Fibroblast of peridontal ligament (primary cell): ENCODE measurements around the gene GPATCH2L.

ENCODE experiments used
- DNase-seq: peaks from one replicate; pipeline ENCODE4 v3.0.0-alpha.2; 2010; ENCODE audit errors: extremely low read depth

Gene GPATCH2L

GRCh38 chr14:76151398-76152332 lies at the start of gene GPATCH2L:
GPATCH2L (plus strand) TSS chr14:76151922; CDS start chr14:76154364, 2,442 bp downstream.
- peak; percentile 80 for DNase-seq

- DNase-seq: no peak
Measured at GRCh38 chr14:76104802-76105355, 46.8 kb upstream of the GPATCH2L start.

DNA sequence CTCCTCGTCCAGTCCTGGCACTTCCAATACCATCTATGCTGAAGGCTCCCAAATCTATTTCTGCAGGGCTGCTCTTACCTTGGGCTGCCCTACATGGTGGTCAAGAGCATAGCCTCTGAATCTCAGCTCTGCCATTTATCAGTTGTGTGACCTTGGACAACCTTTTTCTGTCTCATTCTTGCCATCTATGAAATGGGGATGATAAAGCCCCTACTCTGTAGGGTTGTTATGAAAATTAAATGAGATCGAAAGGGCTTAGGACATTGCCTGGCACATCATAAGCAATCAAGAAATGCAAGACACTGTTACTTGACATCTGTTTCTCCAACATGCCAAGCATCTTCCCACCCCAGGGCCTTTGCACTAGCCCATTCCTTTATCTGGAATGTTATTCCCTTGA lies 45.5 kb upstream of the GPATCH2L start:
- no peak for DNase-seq

DNA sequence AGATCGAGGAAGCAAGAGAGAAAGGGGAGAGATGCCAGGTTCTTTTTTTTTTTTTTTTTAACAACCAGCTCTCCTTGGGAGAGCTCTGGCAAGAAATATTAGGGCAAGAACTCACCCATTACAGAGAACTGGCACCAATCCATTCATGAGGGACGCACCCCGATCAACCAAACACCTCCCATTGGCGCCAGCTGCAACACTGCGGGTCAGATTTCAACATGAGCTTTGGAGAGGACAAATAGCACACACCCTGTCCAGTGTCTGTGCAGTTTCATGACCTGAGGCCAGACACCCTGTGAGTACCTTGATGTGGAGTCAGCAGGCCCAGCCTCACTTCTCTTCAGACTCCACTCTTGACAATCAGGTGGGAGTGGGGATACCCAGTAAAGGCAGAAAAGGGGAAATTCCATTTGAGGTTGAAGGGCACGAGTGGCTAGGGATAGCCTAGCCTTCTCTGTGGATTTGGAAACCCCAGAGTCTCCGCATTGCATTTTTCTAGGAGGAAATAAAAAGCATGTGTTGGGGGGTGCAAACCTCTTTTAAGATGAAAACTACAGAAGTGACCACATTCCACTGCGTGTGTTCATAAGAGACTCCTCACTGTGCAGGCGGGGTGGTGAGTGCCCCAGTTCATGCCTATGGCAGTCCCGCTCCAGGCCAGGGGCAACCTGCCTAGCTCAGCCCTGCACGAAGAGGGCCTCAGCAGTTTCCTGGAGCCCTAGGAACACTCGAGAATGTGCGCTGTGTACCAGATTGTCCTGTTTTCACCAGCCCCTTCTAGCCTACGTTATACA lies 42.4 kb upstream of the GPATCH2L start:
- no peak for DNase-seq

DNA sequence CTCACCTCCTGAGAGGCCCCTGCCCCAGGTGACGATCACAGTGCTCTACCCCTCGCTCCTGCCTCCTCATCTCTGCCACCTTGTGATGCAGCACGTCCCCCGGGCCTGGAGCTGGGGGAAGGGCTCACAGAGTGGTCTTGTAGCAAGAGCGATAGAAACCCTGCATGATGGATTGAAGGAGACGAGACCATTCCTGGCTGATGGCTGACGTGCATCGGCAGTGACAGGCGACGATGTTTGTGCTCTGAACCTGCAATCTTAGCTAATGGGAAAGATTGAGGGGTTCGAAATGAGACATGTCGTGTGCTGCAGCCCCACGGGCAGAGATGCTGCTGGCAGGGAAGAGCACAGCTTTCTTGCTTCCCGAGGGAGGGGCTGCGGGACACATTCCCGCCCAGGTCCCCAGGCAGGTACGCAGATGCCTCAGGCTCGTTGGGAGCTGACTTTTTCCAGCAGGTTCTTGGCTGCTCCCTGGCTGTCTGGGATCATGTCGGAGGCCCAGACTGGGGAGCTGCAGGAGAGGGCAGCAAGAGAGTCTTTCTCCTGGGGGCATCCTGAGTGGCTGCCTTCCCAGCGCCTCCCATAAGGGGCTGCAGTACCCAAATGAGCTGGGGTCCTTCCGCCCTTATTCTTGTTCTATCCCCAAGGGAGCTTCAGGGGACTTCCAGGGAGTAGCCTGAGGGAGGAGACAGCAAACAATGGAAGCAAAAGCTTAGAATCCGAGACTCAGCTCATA lies 38.7 kb upstream of the GPATCH2L start:
- DNase-seq: no peak

- DNase-seq: no peak
Measured at GRCh38 chr14:76113691-76114090, 38.0 kb upstream of the GPATCH2L start.

GRCh38 chr14:76115010-76115422 lies 36.7 kb upstream of the GPATCH2L start:
- no peak for DNase-seq

- no peak for DNase-seq
Measured at GRCh38 chr14:76117789-76118484, 33.8 kb upstream of the GPATCH2L start.

DNA sequence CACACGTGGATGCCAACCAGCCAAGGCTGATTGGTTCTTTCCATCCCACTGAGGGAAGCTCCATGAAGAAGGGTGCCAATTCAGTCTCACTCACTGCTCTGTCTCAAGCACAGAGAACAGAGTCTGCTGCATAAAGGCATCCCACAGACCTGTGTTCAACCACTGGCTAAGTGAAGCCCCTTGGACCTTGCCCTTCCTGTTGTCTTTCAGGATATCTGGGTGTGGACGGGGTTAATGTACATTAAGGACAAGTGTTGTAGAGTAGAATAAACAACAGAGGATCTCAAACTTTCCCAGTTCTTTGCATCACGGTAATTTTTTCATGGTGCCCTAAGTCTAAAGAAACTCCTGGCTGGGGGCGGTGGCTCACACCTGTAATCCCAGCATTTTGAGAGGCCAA lies 33.1 kb upstream of the GPATCH2L start:
- DNase-seq: no peak

GRCh38 chr14:76121089-76121748 lies 30.5 kb upstream of the GPATCH2L start:
- no peak for DNase-seq

DNA sequence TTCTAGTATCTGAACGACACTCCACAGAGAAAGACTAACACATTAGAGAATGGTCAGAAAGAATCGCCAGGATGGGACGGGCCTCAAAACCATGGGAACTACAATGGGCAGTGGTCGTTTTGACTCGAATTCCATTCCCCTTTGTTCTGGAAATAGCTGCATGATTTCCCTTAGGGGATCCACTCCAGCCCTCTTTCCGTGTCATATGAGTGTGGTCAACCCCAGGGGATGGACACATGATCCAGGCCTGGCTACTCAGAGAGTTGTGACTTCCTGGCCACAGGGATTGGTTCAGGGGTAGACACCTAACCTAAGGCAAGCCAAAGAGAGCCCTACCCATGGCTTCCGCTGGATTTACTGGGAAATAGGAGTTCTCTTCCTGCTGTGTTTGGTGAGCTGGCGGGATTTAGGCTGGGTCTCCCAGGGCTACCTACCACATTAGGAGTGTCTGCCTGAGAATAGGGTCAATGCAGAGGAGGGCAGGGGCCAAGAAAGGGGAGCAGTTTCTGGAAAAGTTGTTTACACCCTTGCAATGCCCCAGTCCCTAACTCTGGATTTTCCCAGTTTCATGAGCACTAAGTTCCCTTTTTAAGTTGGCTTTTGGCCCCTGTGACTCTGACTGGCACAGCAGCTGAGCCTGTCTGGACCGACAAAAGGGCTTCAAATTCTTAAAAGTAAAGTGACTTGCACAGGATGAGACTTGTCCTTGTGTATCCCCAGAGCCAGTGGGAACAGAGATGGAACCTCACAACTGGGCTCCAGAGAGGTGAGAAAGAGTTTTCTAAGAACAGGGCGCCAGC lies 28.1 kb upstream of the GPATCH2L start:
- DNase-seq: no peak

DNA sequence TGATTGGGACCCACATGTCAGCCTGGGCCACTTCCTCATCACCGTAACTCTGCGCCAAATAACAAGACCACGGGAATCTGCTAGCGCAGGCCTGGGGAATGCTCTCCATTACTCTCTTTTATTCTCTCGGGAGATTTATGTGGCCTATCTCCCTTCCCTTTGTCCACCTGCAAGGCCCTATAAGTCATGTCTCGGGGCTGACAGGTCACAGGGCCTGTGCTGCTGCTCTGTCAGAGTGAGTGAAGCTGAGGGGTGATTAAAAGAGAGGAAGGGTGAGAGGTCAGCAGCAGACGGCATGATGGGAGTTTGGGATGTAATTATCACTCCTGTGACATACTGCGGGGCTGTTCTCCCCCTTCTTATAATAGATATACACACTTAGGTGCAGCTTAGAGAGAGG lies 26.2 kb upstream of the GPATCH2L start:
- DNase-seq: no peak

DNA sequence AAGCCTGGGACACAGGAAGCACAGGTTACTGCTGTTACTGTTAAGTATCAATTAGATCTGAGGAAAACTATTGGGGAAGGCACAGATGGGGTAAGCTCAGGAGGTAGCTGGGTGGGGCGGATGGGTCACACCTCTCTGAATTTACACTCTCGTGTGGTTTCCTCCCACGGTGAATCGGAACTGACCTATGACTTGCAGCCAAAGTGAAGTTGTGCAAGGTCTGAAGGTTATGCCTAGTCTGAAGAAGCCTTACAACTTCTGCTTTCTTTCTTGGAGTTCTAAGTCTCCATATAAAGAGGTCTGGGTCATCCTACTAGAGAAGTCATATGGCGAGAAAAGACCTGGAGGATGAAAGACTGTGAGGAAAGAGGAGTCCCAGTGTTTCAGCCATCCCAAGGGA lies 25.6 kb upstream of the GPATCH2L start:
- DNase-seq: no peak

DNA sequence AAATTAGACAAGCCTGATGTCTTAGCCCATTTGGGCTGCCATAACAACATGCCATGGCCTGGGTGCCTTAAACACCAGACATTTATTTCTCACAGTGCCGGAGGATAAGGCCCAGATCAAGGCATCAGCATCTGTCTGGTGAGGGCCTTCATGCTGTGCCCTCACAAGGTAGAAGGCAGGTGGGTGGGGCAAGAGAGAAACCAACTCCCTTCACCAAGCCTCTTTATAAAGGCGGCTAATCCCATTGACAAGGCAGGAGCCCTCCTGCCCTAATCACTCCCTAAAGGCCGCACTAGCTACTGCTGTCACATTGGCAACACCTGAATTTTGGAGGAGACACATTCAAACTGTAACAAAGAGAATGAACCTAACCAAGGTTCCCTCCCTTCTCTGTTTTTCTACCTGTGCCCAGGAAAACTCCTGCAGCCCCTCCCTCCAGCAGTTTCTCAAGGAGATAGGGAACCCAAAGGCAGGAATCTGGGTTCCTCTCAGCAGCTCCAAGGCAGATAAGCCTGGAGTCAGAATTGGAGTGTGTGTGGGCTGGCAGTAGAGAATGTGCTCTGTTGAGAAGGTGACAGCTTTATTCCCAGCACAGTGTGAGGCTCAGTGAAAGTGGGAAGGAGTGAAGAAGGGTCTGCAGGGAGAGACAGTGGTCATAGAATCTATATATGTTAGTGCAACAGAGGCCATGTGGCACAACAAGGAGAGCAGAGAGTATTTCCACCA lies 21.7 kb upstream of the GPATCH2L start:
- DNase-seq: no peak

GRCh38 chr14:76131071-76131965 lies 20.4 kb upstream of the GPATCH2L start:
- no peak for DNase-seq

GRCh38 chr14:76133103-76133502 lies 18.6 kb upstream of the GPATCH2L start:
- DNase-seq: peak; percentile 34

DNA sequence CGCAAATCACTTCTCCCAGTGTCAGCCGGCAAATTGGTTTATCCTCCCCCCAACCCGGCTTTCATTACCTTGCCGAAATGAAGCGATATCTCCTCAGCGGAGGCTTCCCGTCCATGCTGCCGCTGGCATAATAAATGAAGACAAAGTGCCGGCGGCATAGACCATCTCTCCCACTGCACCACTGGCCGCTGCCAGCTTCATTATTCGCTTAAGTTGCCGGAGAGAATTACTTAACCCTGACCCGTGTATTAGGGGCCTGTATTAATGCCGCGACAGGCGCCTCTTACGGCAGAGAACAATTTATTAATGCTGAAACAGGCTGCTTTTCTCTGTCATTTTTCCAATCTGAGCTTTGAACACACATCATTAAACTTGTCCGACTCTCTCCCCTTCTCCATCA lies 17.5 kb upstream of the GPATCH2L start:
- DNase-seq: no peak

DNA sequence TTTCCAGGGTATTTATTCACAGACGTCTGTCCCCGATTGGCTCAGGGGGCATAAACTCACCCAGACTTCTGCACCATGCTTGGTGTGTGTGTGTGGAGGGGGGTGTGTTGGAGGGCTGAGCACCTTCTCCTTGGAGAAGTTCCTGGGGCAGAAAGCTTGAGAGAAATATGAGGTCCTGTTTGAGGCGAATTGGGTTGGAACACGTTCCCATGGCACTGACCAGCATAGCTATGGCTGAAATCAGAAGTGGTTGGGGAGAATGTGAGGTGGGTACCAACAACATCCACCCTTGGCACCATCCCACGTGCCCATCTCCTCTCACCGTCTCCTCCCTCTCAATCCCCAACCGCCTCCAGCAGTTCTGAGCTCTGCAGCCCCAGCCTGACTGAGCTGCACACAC lies 16.0 kb upstream of the GPATCH2L start:
- DNase-seq: no peak
